GM12872 (cell line): ENCODE data around the gene PMEPA1.

Experiments
- TF ChIP-seq, protein P1 (sequence below): IDR thresholded peaks from 3 replicates; pipeline ENCODE4 v1.5.1; 2011; ENCODE audit warnings: low read depth, mild to moderate bottlenecking, low read length, moderate library complexity; ENCODE audit not compliant: insufficient read depth

The PMEPA1 gene

GRCh38 chr20:57675773-57676172 is 34.0 kb downstream of the PMEPA1 start:
- TF ChIP-seq, protein P1, sequence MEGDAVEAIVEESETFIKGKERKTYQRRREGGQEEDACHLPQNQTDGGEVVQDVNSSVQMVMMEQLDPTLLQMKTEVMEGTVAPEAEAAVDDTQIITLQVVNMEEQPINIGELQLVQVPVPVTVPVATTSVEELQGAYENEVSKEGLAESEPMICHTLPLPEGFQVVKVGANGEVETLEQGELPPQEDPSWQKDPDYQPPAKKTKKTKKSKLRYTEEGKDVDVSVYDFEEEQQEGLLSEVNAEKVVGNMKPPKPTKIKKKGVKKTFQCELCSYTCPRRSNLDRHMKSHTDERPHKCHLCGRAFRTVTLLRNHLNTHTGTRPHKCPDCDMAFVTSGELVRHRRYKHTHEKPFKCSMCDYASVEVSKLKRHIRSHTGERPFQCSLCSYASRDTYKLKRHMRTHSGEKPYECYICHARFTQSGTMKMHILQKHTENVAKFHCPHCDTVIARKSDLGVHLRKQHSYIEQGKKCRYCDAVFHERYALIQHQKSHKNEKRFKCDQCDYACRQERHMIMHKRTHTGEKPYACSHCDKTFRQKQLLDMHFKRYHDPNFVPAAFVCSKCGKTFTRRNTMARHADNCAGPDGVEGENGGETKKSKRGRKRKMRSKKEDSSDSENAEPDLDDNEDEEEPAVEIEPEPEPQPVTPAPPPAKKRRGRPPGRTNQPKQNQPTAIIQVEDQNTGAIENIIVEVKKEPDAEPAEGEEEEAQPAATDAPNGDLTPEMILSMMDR = no peak

DNA sequence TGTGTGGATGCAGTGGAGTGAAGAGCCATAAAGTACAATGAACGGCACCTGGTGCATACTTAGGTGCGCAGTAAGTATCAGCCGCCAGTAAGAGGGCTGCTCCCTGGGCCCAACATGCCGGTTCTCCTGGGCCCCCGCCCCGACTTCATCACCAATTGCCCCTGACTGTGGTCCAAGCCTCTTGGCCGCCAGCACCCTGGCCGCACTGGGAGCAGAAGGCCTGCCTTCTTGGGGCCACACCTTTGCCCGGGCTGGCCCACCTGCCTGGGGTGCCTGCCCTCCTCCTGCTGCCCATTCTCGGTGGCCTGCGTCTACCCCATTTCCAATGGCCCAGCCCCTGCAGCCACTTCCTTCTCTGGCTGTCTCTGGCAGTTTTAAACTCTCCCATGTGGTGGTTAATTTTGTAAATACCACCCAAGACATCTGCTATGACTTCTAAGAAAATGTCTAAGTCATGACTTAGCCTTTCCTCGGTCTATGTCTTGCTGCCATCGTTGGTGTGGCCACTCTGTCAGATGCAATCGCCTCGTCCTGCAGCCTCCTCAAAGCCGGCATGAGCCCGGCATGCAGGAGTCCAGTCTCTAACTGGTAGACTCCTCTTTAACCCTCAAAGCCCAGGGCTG is 36.8 kb downstream of the PMEPA1 start:
- TF ChIP-seq, protein P1 = no peak

DNA sequence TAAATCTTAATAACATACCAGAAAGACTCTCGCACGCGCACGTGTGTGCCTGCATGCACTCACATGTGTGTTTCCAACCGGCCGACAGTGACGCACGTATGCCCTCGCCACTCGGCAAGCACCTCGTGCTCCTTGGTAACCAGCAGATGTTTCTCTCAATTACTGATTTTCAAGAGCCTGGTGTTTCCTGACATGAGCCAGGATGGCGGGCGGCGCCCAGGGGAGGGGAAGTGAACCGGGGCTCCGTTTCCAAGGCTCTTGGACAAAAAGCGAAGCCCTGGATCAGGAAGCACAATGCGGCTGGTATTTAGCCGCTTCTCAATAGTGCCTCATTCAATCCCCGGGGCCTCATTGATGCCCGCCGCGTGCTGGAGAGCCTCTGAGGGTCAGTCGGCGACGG is 37.7 kb downstream of the PMEPA1 start:
- TF ChIP-seq, protein P1 = no peak

- TF ChIP-seq, protein P1 = no peak
These were observed 38.2 kb downstream of the PMEPA1 start for GRCh38 chr20:57671662-57672061.

DNA sequence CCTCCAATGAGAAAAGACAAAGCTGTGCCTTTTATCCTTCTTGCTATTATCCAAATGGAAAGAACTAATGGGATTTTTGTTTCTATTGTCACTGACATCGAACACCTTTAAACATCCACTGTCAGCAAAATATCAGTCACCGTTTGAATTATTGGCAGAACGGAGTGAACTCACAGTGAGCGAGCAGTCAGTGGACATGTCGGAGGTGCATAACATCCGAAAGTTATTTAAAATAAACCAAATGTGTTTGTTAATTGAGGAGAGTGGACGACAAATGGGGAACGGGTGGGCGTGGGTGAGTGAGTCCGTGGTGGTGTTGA is 38.8 kb downstream of the PMEPA1 start:
- TF ChIP-seq, protein P1 = no peak

DNA sequence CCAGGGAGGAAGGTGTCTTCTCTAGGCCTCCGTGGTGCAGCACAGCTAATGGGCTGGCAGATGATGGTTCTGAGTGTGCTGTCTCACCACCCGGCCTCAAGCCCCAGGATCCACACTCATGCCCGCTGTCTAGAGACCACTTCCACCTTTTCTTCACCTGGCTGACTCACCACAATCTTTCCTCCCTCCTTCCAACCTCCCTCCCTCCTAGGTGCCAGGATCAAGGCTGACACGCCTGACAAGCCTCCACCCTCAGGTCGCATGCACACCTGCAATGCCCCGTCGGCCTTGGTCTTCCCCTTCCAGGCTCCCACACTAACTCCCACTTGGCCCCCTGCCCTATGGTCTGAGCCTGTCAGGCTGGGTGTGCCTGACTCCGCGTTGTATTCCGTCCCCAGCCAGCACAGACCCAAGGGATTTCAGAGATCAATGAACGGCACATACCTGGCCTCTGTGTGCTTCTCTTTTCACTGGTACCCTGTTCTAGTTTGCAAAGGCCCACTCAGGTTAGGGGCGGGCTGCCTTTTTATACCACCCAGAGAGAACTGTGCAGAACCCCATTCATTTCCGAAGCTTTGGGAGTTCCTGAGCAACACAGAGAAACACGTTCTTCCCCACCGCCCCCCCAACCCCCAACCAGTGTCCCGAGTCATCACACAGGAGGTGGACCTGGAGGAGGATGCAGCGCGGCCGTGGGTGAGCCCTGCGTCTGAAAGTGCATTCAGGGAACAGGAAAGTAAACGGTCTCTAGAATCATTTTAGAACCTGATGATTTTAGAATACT is 39.3 kb downstream of the PMEPA1 start:
- TF ChIP-seq, protein P1 = no peak

- TF ChIP-seq, protein P1 = no peak
These were observed 40.2 kb downstream of the PMEPA1 start for GRCh38 chr20:57669632-57670031.
